ENCODE results near the gene GALNT2. TPM values are rescaled to one million over a fixed set of nuclear protein-coding genes. Genes with fewer than 3 reads are reported as not detected.

GALNT2 gene
- polyA plus RNA-seq, 1 donor = 62.2 TPM

- DNase-seq (ENCODE audit: low read depth) = no peak
Measured at GRCh38 chr1:230129341-230129740, 62.3 kb downstream of the GALNT2 start.

DNA sequence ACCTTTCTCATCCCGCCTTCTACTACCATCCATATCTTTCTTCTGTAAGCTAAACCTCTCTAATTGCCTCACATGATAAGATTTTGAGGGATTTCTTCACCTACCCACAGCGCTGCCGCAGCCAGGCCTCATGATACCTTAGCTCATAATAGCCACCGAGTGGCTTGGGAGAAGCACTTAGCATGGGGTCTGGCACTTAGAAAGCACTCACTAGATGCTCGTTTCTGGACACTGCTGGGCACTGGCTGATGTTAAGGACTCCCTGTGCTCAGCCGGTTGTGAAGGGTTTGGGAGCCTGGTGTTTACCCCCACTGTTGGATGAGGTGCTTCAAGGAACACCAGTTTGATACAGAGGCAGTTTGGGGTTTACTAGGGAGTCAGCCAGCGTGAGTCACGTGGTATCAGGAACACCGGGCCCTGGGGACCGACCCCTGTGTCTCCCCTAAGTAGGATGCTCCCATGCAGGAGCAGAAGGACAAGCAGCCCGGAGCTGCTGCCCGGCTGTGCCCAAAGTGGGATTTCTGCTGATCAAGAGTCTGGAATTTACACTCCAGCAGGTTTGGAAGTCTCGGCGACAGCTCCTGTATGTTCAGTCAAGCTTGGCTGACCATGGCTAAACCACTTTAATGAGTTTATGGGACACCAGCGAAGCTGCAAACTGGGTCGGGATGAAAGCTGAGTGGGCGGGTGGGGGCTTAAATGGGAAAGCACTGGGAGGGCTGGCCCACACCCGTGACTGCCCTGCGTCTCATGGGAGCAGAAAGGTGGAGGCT, 63.3 kb downstream of the GALNT2 start:
- no peak for DNase-seq (ENCODE audit: low read depth)

GRCh38 chr1:230131457-230131856, 64.4 kb downstream of the GALNT2 start:
- DNase-seq (ENCODE audit: low read depth) = no peak

DNA sequence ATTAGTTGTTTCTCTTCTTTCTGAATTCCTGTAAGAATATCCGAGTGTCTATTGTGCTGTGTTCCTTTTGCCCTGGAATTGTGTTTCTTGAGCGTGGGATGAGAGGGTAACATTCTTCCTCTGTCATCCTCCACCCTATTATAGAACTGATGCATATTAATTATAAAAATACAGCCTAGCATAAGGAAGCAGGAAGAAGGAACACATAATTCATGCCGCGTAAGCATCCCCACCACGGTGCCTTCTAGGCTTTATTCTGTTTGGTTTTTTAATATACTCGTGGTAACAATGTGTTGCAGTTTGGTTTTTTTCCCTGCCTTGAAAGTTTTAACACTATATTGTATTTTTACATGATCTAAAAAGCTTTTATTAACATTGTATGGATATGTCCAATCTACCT, 65.7 kb downstream of the GALNT2 start:
- no peak for DNase-seq (ENCODE audit: low read depth)

DNA sequence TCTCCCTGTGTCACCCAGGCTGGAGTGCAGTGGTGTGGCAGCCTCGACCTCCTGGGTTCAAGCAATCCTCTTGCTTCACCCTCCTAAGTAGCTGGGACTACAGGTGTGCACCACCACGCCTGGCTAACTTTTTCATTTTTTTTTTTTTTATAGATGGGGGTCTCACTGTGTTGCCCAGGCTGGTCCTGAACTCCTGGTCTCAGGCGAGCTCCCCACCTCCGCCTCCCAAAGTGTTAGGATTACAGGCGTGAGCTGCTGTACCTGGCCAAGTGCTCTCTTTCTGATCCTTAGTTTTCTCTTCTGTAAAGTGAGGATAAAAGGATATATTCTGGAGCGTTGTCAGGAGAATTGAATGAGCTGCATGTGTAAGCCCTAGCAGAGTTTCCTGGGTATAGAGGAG, 68.7 kb downstream of the GALNT2 start:
- DNase-seq (ENCODE audit: low read depth) = no peak

DNA sequence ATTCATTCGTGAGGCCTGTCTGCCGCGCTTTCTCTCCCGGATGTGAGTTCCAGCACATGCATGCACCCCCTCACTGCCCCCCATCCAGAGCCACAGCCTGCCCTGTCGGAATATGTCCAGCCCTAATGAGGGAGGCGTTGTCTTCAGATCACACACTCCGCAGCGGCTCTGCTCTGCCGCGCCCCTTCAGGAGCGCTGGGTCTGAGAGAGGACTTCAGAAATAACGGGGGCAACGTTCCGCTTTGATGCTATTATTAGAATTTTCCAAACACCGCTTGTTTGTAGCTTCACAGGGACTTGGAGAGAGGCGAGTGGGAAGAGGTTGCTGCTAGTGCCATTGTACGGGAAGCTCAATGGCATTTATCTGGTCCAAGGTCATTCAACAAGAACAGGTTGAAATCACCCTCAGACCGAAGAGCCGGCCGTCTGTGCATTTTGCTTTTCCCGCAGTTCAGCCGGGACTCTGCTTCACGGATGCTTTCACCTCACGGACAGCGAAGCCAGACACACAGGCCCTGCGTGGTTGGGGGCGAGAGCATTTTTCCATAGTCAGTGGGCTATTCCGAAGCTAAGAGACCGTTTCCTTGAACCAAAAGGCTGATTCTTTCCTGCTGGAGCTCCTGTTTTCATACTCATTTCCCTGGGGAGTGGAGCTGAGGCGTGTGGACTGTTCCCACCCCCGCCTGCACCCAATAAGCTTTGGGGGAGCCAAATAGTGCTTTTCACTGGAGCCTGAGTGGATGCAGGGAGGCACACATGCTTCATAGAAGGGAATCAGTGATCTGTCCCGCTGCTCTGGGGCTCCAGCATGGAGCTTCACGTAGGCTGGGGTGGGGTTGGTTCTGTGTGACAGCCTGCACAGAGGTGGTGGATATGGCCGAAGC, 69.7 kb downstream of the GALNT2 start:
- DNase-seq (ENCODE audit: low read depth) = no peak

DNA sequence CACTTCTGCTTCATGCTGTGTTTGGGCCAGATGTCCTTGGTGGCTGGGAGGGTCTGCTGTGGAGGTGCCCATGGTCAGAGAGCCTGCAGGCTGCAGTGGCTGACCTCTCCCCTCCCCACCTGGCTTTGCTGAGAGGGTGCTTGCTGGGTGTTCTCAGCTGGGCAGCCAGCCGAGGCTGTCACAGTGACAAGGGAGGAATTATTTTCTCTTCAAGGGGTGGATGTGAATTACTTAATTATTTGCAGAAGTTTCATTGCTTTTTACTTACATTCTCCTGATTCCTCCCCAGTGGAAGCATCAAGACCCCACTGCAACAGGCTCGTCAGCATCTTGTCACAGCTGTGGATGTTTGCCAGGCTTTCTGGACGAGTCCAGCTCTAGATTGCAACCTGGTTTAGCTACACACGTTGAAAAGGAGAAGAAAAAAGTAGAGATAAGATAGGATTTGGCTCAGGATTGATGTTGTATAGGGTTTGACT, 70.3 kb downstream of the GALNT2 start:
- DNase-seq (ENCODE audit: low read depth) = no peak

GRCh38 chr1:230138561-230139239, 71.7 kb downstream of the GALNT2 start:
- no peak for DNase-seq (ENCODE audit: low read depth)

GRCh38 chr1:230139315-230139714, 72.3 kb downstream of the GALNT2 start:
- DNase-seq (ENCODE audit: low read depth) = no peak

- DNase-seq (ENCODE audit: low read depth) = no peak
Measured at GRCh38 chr1:230139741-230140140, 72.7 kb downstream of the GALNT2 start.

GRCh38 chr1:230140221-230141020, 73.4 kb downstream of the GALNT2 start:
- no peak for DNase-seq (ENCODE audit: low read depth)

DNA sequence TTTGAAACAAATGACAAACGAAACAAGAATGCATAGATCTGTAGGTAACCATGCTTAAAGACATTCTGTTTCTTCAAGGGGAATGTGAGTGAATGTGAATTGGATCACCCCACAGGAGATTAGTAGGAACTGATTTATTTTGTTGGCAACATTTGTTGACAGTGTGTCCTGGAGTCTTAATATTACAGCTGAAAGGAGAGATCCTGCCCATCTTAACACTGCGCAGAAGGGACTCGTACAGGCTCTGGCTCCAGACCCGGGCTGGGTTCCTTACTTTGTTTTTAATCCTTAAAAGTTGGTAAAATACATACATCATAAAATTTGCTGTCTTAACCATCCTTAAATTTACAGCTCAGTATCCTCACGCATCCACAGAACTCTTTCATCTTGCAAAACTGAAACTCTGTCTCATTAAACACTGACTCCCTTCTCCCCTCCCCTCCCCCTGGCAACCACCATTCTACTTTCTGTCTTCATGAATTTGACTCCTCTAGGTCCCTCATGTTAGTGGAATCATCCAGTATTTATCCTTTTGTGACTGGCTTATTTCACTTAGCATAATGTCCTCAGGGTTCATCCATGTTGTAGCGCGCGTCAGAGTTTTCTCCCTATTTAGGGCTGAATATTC, 74.1 kb downstream of the GALNT2 start:
- no peak for DNase-seq (ENCODE audit: low read depth)

DNA sequence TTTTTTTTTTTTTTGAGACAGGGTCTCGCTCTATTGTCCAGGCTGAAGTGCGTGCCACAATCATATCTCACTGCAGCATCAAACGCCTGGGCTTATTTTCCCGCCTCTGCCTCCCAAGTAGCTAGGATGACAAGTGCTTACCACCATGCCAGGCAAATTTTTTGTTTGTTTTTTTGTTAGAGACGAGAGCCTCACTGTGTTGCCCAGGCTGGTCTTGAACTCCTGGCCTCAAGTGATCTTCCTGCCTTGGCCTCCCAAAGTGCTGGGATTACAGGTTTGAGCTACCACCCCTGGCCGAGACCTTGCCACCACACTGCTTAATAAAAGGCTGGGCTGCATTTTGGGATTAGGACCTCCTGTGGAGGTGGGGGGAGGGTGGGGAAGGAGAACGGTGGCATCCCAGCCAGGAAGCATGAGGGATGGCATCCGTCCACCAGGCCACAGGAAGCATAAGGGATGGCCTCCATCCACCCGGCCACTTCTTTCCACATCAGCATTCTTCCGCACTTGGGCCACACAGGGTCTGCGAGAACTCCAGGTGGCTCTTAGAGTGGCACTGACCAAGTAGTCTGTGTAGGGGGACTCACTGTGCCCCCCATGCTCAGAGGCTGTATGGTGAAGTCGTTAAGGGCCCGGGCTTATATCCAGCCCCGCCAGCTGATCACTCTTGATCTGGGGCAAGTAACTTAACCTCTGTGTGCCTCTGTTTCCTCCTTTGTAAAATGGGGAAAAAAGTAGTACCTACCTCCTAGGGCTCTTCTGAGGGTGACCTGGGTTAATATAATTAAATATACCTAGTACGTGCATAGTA, 75.0 kb downstream of the GALNT2 start:
- DNase-seq (ENCODE audit: low read depth) = no peak

DNA sequence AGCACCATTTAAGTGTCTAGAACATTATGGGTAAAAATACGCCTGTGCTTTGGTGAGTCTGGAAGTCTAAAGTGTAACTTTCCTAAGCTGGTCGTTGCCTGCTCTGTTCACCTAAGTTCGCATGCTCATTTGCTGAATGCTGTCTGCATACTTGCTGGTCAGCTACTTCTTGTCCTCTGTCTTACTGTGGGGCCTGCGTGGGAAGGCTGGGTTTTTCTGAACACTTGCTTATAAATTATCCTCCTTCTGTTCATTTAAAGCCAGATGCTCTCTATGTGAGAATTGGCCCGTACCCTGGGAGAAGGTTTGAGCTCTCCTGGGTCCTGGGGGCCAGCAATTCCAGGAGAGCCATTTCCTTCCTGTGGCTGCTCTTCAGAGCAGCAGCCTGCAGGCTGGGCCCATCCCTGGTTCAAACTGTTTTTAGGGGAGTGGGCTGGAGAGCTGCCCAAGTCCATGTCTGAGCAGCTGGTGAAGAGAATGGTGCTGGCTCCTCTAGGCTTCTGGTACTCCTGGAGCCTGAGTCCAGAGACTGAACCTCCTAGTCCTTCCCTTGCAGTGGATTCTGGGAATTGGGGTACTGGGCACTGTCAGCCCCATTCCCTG, 75.7 kb downstream of the GALNT2 start:
- DNase-seq (ENCODE audit: low read depth) = no peak

DNA sequence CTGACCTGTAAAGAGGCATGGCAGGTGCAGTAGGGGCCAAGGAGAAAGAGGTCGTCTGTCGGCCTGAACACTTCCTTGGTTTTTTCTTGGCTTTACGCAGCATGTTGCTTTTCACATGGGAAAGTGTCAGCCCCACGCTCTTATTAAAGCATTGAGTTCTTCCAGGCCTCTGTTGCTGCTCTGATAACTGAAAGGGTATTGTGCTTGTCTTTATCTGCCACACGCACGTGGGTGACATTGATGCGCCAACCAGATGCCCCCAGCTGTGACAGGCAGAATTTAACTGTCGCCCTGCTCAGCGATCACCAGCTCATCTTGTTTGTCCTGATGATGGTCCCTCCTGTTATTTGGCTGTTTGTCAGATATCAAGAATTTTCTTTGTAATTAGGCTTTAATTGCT, 76.5 kb downstream of the GALNT2 start:
- DNase-seq (ENCODE audit: low read depth) = no peak

GRCh38 chr1:230144010-230144614, 77.1 kb downstream of the GALNT2 start:
- DNase-seq (ENCODE audit: low read depth) = no peak

DNA sequence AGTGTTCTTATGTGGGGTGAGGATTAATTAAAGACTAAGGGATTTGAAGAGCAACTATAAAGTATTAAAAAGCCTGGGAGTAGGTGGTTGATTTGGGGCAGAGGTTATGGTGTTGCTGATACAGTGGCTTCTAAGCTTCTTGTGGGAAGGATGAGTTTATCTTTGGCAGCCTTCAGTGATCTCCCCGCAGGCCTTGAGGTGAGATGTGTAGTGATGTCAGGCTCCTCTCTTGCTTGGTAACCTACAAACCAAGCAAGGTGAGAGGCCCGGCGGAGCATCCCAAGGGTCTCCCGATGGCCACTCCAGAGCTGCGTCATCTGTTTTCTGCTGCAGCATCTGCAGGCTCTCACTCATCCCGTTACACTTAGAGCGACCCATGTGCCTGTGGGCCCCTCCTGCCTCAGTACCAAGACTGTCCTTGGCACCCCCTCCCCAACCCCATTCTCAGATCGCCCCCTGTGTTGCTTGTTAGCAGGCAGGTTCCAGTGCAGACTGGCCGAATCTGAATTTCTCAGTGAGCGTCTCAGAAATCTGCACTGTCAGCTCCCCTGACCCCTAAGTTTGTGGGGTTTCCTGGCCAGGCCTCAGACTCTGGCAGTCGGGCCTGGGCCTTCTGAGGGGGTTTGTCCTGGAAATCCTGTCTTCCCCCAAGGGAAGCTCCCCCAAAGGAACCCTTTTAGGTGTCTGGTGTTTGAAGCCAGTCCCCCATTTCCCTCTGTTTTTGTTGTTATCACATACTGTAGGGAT, 77.9 kb downstream of the GALNT2 start:
- DNase-seq (ENCODE audit: low read depth) = no peak

DNA sequence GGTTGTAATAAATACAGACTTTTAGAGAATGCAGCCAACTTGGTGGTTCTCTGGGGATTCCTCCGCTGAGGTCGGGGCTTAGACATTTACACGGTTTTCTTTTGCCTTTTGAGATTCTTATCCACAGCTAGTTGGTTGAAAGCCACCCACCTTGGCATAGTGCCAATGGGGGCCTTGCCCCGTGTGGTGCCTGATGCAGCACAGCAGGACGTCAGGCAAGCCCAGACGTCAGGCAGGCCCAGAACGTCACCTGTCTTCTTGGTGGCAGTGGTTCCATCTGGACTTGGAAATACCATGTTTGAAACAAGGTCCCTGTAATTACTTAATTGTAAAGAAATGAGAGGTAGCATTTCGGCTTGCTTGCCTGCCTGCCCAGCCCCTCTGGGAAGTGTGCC, 78.5 kb downstream of the GALNT2 start:
- no peak for DNase-seq (ENCODE audit: low read depth)
